K562 (cell line): Measurements from ENCODE around the gene DNMT1. TPM values are rescaled to one million over a fixed set of nuclear protein-coding genes. Genes with fewer than 3 reads are reported as not detected.

ENCODE experiments used
- ATAC-seq: fragments of 200-7000 bp; cut with Tn5 transposase; 3 replicates; pipeline ENCODE4 v1.9.1; 2020; ENCODE audit warnings: moderate library complexity
- BruUV-seq: library from RNA; stranded (reverse); fragments of 400-500 nt; replicated peaks from 2 replicates; lab custom pipeline; 2021; lab: Mats Ljungman, UMichigan
- CTCF ChIA-PET: fragments of 300-600 bp; formaldehyde crosslinking; extraction: SDS; loops from one replicate; lab custom pipeline; 2021; ENCODE audit warnings: low intra/inter-chr PET ratio; lab: Yijun Ruan, JAX
- POLR2A ChIA-PET: fragments of 300-600, 350-650 bp; sonication (Branson Sonifier 250); formaldehyde crosslinking; extraction: SDS; loops from one replicate; lab custom pipeline; 2021; ENCODE audit warnings: antibody characterized with exemption, inconsistent platforms; lab: Yijun Ruan, JAX
- DNase-seq, 4 experiments: peaks; one replicate each; pipeline versions ENCODE4 v3.0.0 to v3.0.0-alpha.2; 2011 to 2018; ENCODE audit warnings: low spot score in 3 of 4, mixed read lengths in 3 of 4; ENCODE audit errors: extremely low read depth in 1 of 4
- FAIRE-seq: peaks from 2 replicates; lab custom pipeline; 2011; peaks lifted over from hg19 to GRCh38; lab: Jason Lieb, UNC
- H2AFZ ChIP-seq: 2 replicates; pipeline ENCODE4 v1.6.0; 2011; ENCODE audit warnings: low read depth, low read length, control low read depth, inconsistent platforms
- H3K27ac ChIP-seq: fragments of 200-600 bp; 3 replicates; pipeline ENCODE4 v1.8.0; 2011; ENCODE audit warnings: low read depth, mild to moderate bottlenecking, control low read depth, inconsistent platforms, low read length, moderate library complexity, mixed read lengths; ENCODE audit errors: extremely low read depth
- H3K27me3 ChIP-seq, 2 experiments: fragments of 300-600 bp in 1 of 2; 2 replicates in 1 of 2; 3 replicates in 1 of 2; pipeline versions ENCODE4 v1.6.0 to v1.8.0; 2011; ENCODE audit warnings: inconsistent platforms in 2 of 2, low read length in 2 of 2, mild to moderate bottlenecking in 1 of 2, mixed read lengths in 1 of 2, moderate library complexity in 1 of 2; ENCODE audit not compliant: control insufficient read depth in 2 of 2, insufficient read depth in 2 of 2
- H3K36me3 ChIP-seq: fragments of 300-600 bp; 3 replicates; pipeline ENCODE4 v1.8.0; 2011; ENCODE audit warnings: mild to moderate bottlenecking, low read length, inconsistent platforms; ENCODE audit not compliant: control insufficient read depth, insufficient read depth
- H3K4me1 ChIP-seq, 2 experiments: fragments of 200-600 bp in 1 of 2; replicated peaks in 1 of 2; 2 replicates in 1 of 2; 3 replicates in 1 of 2; pipeline versions ENCODE4 v1.5.1 to v1.8.0; 2011; ENCODE audit warnings: inconsistent platforms in 2 of 2, low read length in 2 of 2, mild to moderate bottlenecking in 1 of 2, mixed read lengths in 1 of 2, moderate library complexity in 1 of 2; ENCODE audit not compliant: control insufficient read depth in 2 of 2, insufficient read depth in 2 of 2
- H3K4me2 ChIP-seq: 2 replicates; pipeline ENCODE4 v1.6.1; 2011; ENCODE audit warnings: low read length, control low read depth, inconsistent platforms, mixed read lengths; ENCODE audit not compliant: insufficient read depth
- H3K4me3 ChIP-seq: fragments of 200-600 bp; sonication (generic), shearing (Covaris generic); 2 replicates; pipeline ENCODE4 v1.5.1; 2016; ENCODE audit warnings: control low read depth, inconsistent platforms
- H3K79me2 ChIP-seq: fragments of 200-600 bp; 3 replicates; pipeline ENCODE4 v1.8.0; 2011; ENCODE audit warnings: low read length, inconsistent platforms; ENCODE audit not compliant: control insufficient read depth, insufficient read depth
- H3K9ac ChIP-seq, 2 experiments: 2 replicates each; pipeline versions ENCODE4 v1.6.0 to v1.6.1; 2011; ENCODE audit warnings: low read depth in 2 of 2, low read length in 2 of 2, control low read depth in 1 of 2, inconsistent platforms in 1 of 2, mild to moderate bottlenecking in 1 of 2, mixed read lengths in 1 of 2; ENCODE audit not compliant: insufficient read depth in 1 of 2
- H3K9me1 ChIP-seq: one replicate; pipeline ENCODE4 v1.6.0; 2011; ENCODE audit warnings: inconsistent platforms, mild to moderate bottlenecking, low read length, moderate library complexity; ENCODE audit not compliant: control insufficient read depth, insufficient read depth
- H3K9me3 ChIP-seq: replicated peaks from 2 replicates; pipeline ENCODE4 v1.5.1; 2011; ENCODE audit warnings: low read depth, low read length, inconsistent platforms; ENCODE audit not compliant: control insufficient read depth, insufficient read depth
- H4K20me1 ChIP-seq: replicated peaks from 2 replicates; pipeline ENCODE4 v1.6.1; 2011; ENCODE audit warnings: low read length, inconsistent platforms, mixed read lengths; ENCODE audit not compliant: control insufficient read depth, insufficient read depth
- DACH1 ChIP-seq: fragments of 450-650 bp; IDR thresholded peaks from 2 replicates; pipeline ENCODE4 v1.6.1; 2018; ENCODE audit not compliant: partially characterized antibody
- MTF1 ChIP-seq: fragments of 250-450 bp; sonication (Bioruptor Pico); IDR thresholded peaks from 2 replicates; pipeline ENCODE4 v1.9.0; 2021; ENCODE audit warnings: moderate library complexity, mild to moderate bottlenecking, inconsistent platforms, borderline replicate concordance
- NFIX ChIP-seq: fragments of 250-450 bp; sonication (Bioruptor Pico); IDR thresholded peaks from 2 replicates; pipeline ENCODE4 v1.4.0; 2020; ENCODE audit warnings: low read depth, mild to moderate bottlenecking, moderate library complexity
- NR1H2 ChIP-seq: sonication (generic); formaldehyde crosslinking; IDR thresholded peaks from 2 replicates; pipeline ENCODE4 v1.4.0; 2020; ENCODE audit warnings: mild to moderate bottlenecking, missing genetic modification reagents
- POLR2G ChIP-seq: fragments of 200-400 bp; formaldehyde crosslinking; IDR thresholded peaks from 2 replicates; pipeline ENCODE4 v1.6.1; 2017; ENCODE audit warnings: low read depth, mild to moderate bottlenecking, antibody characterized with exemption, low read length, moderate library complexity
- RBM22 ChIP-seq: fragments of 200-400 bp; formaldehyde crosslinking; IDR thresholded peaks from 2 replicates; pipeline ENCODE4 v1.6.1; 2018; ENCODE audit warnings: low read length, low read depth; ENCODE audit not compliant: poor library complexity, severe bottlenecking
- WGBS: fragments of 100-300 bp; shearing (Covaris generic); methylation state at CpG from one replicate; pipeline ENCODE4 v1.1.6; 2016; ENCODE audit warnings: low coverage, mixed read lengths; ENCODE audit not compliant: insufficient coverage; ENCODE audit errors: missing lambda C conversion rate; 5-methylcytosine and 5-hydroxymethylcytosine counted together
- in situ Hi-C: fragments of 300-500 bp; cut with MboI; formaldehyde crosslinking; loops from 4 replicates; pipeline ENCODE4 v1.15.0; 2018; ENCODE audit warnings: inconsistent platforms, mixed read lengths
- intact Hi-C: fragments of 100-400 bp; cut with micrococcal nuclease; formaldehyde crosslinking; loops from 2 replicates; pipeline ENCODE4 v1.14.2; 2022
- polyA plus RNA-seq, 8 experiments: library from polyadenylated mRNA; depleted of rRNA in 4 of 8; stranded (reverse) in 5 of 8; unstranded in 3 of 8; fragments of >200 nt; fragmentation: Nextera tagmentation in 2 of 8; fragmentation: Illumina TruSeq in 1 of 8; extraction: Ambion mirVana in 2 of 8; extraction: Trizol in 1 of 8; gene quantifications; 2 replicates each; pipeline versions ENCODE4 v1.2.1 to v1.2.3, GENCODE V29; 2011 to 2014; ENCODE audit warnings: inconsistent platforms in 1 of 8, missing spikeins in 1 of 8
- total RNA-seq, 7 experiments: library from RNA; depleted of rRNA in 6 of 7; stranded (reverse); fragments of >200 nt in 6 of 7; fragmentation: Illumina TruSeq in 2 of 7; extraction: Trizol in 2 of 7; gene quantifications; 2 replicates each; pipeline versions ENCODE4 v1.2.1 to v1.2.3, GENCODE V29; 2011 to 2021; ENCODE audit warnings: low replicate concordance in 1 of 7
- TF ChIP-seq, protein P1 (sequence below): fragments of 250-450 bp; sonication (Bioruptor Pico); IDR thresholded peaks from 2 replicates; pipeline ENCODE4 v1.8.0; 2021; ENCODE audit warnings: moderate library complexity, mild to moderate bottlenecking, inconsistent platforms

The DNMT1 gene
- total and polyA plus RNA-seq, 9 of the 15 experiments (the other 6 are each of a cell fraction or from before 2014, with no cell fraction given): 80.1 to 271 (median 121) TPM

- ATAC-seq: no peak
- Histone ChIP-seq H3K27me3 (no peaks in the 10 kb centered on the region), H3K27ac (no peak overlapping the region), H3K79me2 (no peaks in the 10 kb centered on the region), H3K4me3 (no peak overlapping the region), H3K4me1 (no peaks in the 10 kb centered on the region), H3K9ac (peak overlapping the region in 1 of 2 experiments; percentile 66; a peak in 1 of 4 replicates), H4K20me1 (no peaks in the 10 kb centered on the region), H3K9me1 (no peaks in the 10 kb centered on the region), H2AFZ (no peak overlapping the region), H3K9me3 (no peaks in the 10 kb centered on the region), H3K4me2 (no peak overlapping the region), H3K36me3 (peaks cover 98% of the 10 kb centered on the region)
- DNase-seq: no peak
- ChIA-PET CTCF (no interaction called here), POLR2A (interaction anchor here (0.6 kb wide), 2 partner anchors 11 to 229 kb away, joined by 3 read pairs; no protein-coding TSS in a partner anchor)
- FAIRE-seq: no peak
- in situ Hi-C loops: no loop called here
- intact Hi-C loops: no loop called here
- no TSS peak for BruUV-seq
- 90% methylated on average over 5 of the region's 11 CpGs for WGBS
- TF ChIP-seq RBM22 (peak; percentile 62), MTF1 (CRISPR knock-in tag) (no peak), NFIX (CRISPR knock-in tag) (no peak), NR1H2 (CRISPR knock-in tag) (no peak), POLR2G (peak; percentile 63; the same call in 1 of the 2 replicates), DACH1 (no peak)
- TF ChIP-seq, protein P1, sequence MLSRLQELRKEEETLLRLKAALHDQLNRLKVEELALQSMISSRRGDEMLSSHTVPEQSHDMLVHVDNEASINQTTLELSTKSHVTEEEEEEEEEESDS: no peak
Measured at GRCh38 chr19:10158485-10158884, 36.3 kb downstream of the DNMT1 start.
